Stomach (tissue), 4 donors: ENCODE results near the gene ZNF200.

Source experiments
- EP300 ChIP-seq: sonication (generic); formaldehyde crosslinking; IDR thresholded peaks from one replicate; pipeline ENCODE4 v1.6.1; 2017; ENCODE audit warnings: antibody characterized with exemption
- TF ChIP-seq, protein P1 (sequence below), 7 experiments: fragments of 450-650 bp in 4 of 7; fragments of 200-600 bp in 3 of 7; sonication (generic) in 3 of 7; IDR thresholded peaks; one replicate each; pipeline ENCODE4 v1.5.1; 2016 to 2019; ENCODE audit warnings: antibody characterized with exemption in 7 of 7, control low read depth in 2 of 7, mild to moderate bottlenecking in 1 of 7

GRCh38 chr16:3192476-3193019 is 42.4 kb downstream of the ZNF200 start:
- TF ChIP-seq, protein P1, sequence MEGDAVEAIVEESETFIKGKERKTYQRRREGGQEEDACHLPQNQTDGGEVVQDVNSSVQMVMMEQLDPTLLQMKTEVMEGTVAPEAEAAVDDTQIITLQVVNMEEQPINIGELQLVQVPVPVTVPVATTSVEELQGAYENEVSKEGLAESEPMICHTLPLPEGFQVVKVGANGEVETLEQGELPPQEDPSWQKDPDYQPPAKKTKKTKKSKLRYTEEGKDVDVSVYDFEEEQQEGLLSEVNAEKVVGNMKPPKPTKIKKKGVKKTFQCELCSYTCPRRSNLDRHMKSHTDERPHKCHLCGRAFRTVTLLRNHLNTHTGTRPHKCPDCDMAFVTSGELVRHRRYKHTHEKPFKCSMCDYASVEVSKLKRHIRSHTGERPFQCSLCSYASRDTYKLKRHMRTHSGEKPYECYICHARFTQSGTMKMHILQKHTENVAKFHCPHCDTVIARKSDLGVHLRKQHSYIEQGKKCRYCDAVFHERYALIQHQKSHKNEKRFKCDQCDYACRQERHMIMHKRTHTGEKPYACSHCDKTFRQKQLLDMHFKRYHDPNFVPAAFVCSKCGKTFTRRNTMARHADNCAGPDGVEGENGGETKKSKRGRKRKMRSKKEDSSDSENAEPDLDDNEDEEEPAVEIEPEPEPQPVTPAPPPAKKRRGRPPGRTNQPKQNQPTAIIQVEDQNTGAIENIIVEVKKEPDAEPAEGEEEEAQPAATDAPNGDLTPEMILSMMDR (IDR thresholded peaks at IDR 0.05): no peak
- no peak for TF ChIP-seq EP300
